DOHH2 (cell line): ENCODE results near the gene C1QTNF1.

Experiments
- CTCF ChIP-seq: fragments of 200-600 bp; sonication (generic); IDR thresholded peaks from one replicate; pipeline ENCODE4 v1.5.1; 2014; ENCODE audit warnings: antibody characterized with exemption, mild to moderate bottlenecking, low read depth, low read length; ENCODE audit not compliant: poor library complexity, severe bottlenecking
- EZH2phosphoT487 ChIP-seq: fragments of 200-600 bp; sonication (generic); IDR thresholded peaks from 2 replicates; pipeline ENCODE4 v1.6.1; 2017; ENCODE audit warnings: borderline replicate concordance, mild to moderate bottlenecking, antibody characterized with exemption, low read length, moderate library complexity, mixed read lengths

GRCh38 chr17:79088997-79089328, 65.0 kb downstream of the C1QTNF1 start:
- TF ChIP-seq CTCF (no peak), EZH2phosphoT487 (no peak)
